Fibroblast of mammary gland (primary cell): ENCODE data around the gene TBRG4.

Experiments
- DNase-seq: peaks from one replicate; pipeline ENCODE4 v3.0.0-alpha.2; 2010; ENCODE audit warnings: low read depth
- H3K4me3 ChIP-seq: 2 replicates; pipeline ENCODE4 v1.5.1; 2011; ENCODE audit warnings: low read depth, mild to moderate bottlenecking, low read length, moderate library complexity; ENCODE audit not compliant: control insufficient read depth
- TF ChIP-seq, protein P1 (sequence below): conservative IDR thresholded peaks from 2 replicates; pipeline ENCODE4 v1.5.1; 2011; ENCODE audit warnings: low read depth, low read length, inconsistent platforms; ENCODE audit not compliant: control insufficient read depth, insufficient read depth

Gene TBRG4

DNA sequence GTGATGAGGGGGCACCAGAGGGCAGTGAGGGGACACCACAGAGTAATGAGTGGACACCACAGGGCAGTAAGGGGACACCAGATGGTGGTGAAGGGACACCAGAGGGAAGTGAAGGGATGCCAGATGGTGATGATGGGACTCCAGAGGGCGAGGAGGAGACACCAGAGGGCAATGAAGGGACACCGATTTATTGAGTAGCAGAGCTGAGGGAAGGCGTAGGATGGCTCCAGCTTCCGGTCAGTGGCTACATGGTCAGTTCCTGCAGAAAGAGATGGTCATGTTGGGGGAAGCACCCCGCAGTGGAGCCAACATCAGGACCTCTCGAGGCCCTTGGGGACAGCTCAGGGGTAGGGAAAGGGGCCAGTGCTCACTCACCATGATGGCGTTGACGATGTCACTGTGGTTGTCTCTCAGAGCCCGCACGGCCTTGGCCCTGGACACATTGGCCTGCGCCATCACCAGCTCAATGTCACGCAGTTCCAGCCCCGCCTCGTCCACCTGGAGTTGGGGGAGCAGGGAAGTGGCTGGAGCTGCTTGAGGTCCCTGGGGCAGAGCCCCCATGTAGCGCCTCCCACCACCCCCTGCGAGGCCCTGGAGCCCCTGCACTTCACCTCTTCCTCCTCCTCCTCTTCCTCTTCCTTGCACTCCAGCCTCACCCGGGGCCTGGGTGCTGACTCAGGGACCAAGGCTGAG lies 31.1 kb downstream of the TBRG4 start:
- no peak overlapping the region for H3K4me3 ChIP-seq
- DNase-seq: no peak
- TF ChIP-seq, protein P1, sequence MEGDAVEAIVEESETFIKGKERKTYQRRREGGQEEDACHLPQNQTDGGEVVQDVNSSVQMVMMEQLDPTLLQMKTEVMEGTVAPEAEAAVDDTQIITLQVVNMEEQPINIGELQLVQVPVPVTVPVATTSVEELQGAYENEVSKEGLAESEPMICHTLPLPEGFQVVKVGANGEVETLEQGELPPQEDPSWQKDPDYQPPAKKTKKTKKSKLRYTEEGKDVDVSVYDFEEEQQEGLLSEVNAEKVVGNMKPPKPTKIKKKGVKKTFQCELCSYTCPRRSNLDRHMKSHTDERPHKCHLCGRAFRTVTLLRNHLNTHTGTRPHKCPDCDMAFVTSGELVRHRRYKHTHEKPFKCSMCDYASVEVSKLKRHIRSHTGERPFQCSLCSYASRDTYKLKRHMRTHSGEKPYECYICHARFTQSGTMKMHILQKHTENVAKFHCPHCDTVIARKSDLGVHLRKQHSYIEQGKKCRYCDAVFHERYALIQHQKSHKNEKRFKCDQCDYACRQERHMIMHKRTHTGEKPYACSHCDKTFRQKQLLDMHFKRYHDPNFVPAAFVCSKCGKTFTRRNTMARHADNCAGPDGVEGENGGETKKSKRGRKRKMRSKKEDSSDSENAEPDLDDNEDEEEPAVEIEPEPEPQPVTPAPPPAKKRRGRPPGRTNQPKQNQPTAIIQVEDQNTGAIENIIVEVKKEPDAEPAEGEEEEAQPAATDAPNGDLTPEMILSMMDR: no peak

DNA sequence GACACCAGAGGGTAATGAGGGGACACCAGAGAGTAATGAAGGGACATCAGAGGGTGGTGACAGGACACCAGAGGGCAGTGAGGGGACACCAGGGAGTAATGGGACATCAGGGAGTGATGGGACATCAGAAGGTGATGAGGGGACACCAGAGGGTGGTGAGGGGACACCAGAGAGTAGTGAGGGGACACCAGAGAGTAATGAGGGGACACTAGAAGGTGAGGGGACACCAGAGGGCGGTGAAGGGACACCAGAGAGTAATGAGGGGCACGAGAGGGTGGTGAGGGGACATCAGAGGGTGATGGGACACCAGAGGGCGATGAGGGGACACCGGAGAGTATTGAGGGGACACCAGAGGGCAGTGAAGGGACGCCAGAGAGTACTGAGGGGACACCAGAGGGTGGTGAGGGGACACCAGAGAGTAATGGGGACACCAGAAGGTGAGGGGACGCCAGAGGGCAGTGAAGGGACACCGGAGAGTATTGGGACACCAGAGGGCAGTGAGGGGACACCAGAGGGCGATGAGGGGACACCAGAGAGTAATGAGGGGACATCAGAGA lies 33.3 kb downstream of the TBRG4 start:
- no peak overlapping the region for H3K4me3 ChIP-seq
- TF ChIP-seq, protein P1: no peak
- no peak for DNase-seq

DNA sequence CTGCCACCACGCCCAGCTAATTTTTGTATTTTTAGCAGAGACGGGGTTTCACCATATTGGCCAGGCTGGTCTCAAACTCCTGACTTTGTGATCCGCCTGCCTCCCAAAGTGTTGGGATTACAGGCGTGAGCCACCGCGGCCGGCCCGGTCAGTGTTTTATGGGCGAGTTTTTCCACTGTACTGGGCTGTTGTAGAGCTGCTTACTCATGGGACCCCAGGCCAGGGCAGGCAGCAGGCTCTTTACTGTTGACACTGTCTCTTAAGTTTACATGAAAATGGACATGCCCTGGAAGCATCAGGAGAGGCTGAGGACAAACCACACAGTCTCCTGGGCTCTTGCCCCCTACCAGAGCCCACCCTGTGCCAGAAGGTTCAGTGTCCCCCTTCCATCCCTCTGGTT lies 33.9 kb downstream of the TBRG4 start:
- TF ChIP-seq, protein P1: no peak
- H3K4me3 ChIP-seq: no peak overlapping the region
- DNase-seq: no peak

GRCh38 chr7:45076946-45077345 lies 34.6 kb downstream of the TBRG4 start:
- TF ChIP-seq, protein P1: no peak
- no peak for DNase-seq
- H3K4me3 ChIP-seq: no peak overlapping the region

DNA sequence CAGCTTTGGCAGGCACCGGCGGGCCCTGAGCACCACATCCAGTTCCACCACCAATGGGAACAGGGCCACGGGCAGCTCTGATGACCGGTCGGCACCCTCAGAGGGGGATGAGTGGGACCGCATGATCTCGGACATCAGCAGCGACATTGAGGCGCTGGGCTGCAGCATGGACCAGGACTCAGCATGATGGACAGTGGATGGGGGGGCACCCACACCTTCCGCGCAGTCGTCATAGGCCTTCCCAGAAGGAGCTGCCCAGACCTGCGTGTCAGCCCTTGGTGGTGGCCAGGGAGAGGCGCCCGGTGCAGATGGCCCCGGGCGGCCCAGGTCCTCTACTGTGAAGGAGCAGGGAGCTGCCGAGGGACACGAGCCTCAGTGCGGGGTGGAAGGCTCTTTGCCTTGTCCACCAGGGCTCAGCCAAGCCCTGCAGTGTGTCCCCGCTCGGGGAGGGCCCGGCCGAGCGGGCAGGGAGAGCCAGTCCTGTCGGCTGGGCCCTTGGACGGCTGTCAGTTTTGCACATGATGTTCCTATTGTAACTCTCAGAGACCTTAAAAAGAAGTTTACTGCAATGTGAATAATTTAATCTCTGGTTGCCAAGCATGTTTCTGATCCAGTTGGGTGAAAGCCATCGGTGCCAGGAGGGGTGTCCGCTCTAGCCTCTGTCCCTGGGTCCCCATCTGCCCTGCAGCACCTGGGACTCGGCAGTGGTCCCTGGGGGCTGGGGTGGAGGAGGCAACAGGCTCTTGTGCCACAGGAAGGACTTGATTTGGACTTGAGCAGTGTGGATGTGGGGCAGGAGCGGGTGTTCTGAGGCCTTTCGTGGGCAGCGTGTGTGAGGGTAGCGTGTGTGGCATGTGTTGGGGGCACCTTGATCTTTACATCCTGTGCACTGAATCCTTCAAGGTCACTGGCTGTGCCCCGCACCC lies 35.4 kb downstream of the TBRG4 start:
- TF ChIP-seq, protein P1: no peak
- no peak for DNase-seq
- H3K4me3 ChIP-seq: no peak overlapping the region

- TF ChIP-seq, protein P1: no peak
- H3K4me3 ChIP-seq: no peak overlapping the region
- no peak for DNase-seq
These were observed 36.2 kb downstream of the TBRG4 start for GRCh38 chr7:45075355-45075644.
